Stimulated activated CD4-positive, alpha-beta T cell treated with anti-CD3 and anti-CD28 coated beads, Interleukin-4, amount 100 ng/mL, for 24 hours (primary cell): ENCODE data around the gene CASP7.
"Not testable (repeated sequence)": the region's sequence is repeated elsewhere in the genome, so short reads cannot be mapped to it uniquely, and the experiment has no call there.

Experiments used
- DNase-seq: peaks from one replicate; pipeline ENCODE4 v3.0.0-alpha.2; 2020

CASP7 gene

GRCh38 chr10:113679463-113680189 is at the start of gene CASP7:
Gene CASP7, plus strand, starts transcription at chr10:113679912. Its CDS starts 17,582 bp downstream, at chr10:113697494.
- peak; percentile 82 for DNase-seq

- DNase-seq = no peak
Measured at GRCh38 chr10:113630929-113631533, 48.7 kb upstream of the CASP7 start.

- no peak for DNase-seq
Measured at GRCh38 chr10:113631684-113632367, 47.9 kb upstream of the CASP7 start.

- DNase-seq = no peak
Measured at GRCh38 chr10:113639966-113640365, 39.7 kb upstream of the CASP7 start.

- no peak for DNase-seq
Measured at GRCh38 chr10:113641702-113642101, 38.0 kb upstream of the CASP7 start.

GRCh38 chr10:113643183-113643582 is 36.5 kb upstream of the CASP7 start:
- no peak for DNase-seq

- no peak for DNase-seq
Measured at GRCh38 chr10:113644185-113645120, 35.3 kb upstream of the CASP7 start.

- no peak for DNase-seq
Measured at GRCh38 chr10:113646336-113647201, 33.1 kb upstream of the CASP7 start.

GRCh38 chr10:113647812-113648211 is 31.9 kb upstream of the CASP7 start:
- no peak for DNase-seq

GRCh38 chr10:113648478-113648877 is 31.2 kb upstream of the CASP7 start:
- no peak for DNase-seq

GRCh38 chr10:113650172-113650571 is 29.5 kb upstream of the CASP7 start:
- DNase-seq = no peak

GRCh38 chr10:113651021-113651420 is 28.7 kb upstream of the CASP7 start:
- DNase-seq = no peak

GRCh38 chr10:113651898-113652297 is 27.8 kb upstream of the CASP7 start:
- DNase-seq = no peak

- not testable (repeated sequence) for DNase-seq
Measured at GRCh38 chr10:113652456-113652855, 27.3 kb upstream of the CASP7 start.

- no peak for DNase-seq
Measured at GRCh38 chr10:113656896-113657295, 22.8 kb upstream of the CASP7 start.

- no peak for DNase-seq
Measured at GRCh38 chr10:113657544-113657943, 22.2 kb upstream of the CASP7 start.

GRCh38 chr10:113661332-113661731 is 18.4 kb upstream of the CASP7 start:
- DNase-seq = no peak

GRCh38 chr10:113663142-113663541 is 16.6 kb upstream of the CASP7 start:
- no peak for DNase-seq

GRCh38 chr10:113663908-113664307 is 15.8 kb upstream of the CASP7 start, which contains the start of gene NRAP:
Gene NRAP, minus strand, starts transcription at chr10:113664041. Its CDS starts 159 bp downstream, at chr10:113663882.
- no peak for DNase-seq

- DNase-seq = no peak
Measured at GRCh38 chr10:113665352-113665751, 14.4 kb upstream of the CASP7 start.

GRCh38 chr10:113665806-113666354 is 13.8 kb upstream of the CASP7 start:
- DNase-seq = no peak
